ENCODE data around the gene PDIA4.

The PDIA4 gene

DNA sequence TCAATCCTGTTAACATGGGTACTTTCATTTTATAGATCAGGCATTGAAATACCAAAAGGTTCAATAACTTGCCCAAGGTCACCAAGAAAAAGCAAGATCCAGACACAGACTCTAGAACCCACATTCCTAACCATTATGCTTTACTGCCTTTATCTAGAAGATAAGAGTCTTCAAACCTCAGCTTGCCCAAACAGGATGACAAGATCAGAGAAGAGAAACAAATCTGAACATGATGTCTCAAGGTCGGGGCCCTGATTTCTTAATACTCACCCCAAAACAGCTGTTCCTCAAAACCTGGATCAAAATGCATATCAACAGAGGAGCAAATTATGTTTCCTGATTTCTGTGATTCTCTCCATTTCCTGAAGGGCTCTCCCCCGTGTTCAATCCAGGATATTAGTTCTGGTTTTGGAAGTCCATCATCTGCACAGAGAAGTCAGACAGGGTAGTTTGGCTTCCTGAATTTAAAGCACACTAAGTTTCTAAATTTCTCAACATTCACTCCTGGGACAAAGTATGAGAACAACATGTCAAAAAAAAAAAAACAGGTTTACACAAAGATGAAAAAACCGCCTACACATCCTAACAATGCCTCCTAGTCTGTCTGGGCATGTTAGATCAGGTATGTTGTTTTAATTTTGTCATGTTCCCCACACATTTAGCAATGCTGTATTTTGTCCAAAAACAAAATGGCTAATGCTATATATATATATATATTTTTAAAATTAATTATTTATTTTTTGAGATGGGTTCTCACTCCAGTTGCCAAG lies 46.0 kb upstream of the PDIA4 start:
- no peak overlapping the region for H3K27ac ChIP-seq (ENCODE audit: low read depth, low read length, poor library complexity, severe bottlenecking)
- peaks cover 53% of the 10 kb centered on the region for H3K36me3 ChIP-seq (ENCODE audit: insufficient read depth, low read length)

DNA sequence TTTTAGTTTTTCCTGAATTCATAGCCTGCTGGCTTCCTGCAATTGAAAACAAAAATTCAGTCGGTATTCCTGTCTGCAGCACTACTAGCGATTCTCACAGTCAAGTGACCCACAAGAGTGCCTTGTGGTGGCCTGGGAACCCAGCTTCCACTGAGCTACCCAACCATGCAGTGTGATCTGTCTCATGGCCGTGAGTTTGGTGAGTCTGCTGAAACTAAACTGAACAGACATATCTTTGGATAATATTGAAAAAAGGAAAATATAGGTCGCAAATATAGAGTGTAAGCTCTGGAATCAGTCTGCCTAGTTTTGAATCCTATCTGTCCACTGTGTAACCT lies 44.1 kb upstream of the PDIA4 start:
- H3K27me3 ChIP-seq (ENCODE audit: insufficient read depth, low read length) = no peaks in the 10 kb centered on the region
- no peaks in the 10 kb centered on the region for H3F3A ChIP-seq (ENCODE audit: insufficient read depth, low read length)
- no peak overlapping the region for H2AFZ ChIP-seq (ENCODE audit: low read length)
- no peak overlapping the region for H3K4me2 ChIP-seq (ENCODE audit: low read length)
- H3K79me2 ChIP-seq (ENCODE audit: insufficient read depth, low read length) = no peaks in the 10 kb centered on the region
- H3K4me3 ChIP-seq (ENCODE audit: low read depth, low read length, poor library complexity, severe bottlenecking) = no peak overlapping the region
- H3K4me1 ChIP-seq (ENCODE audit: insufficient read depth, low read length, severe bottlenecking) = no peaks in the 10 kb centered on the region
- no peak overlapping the region for H3K27ac ChIP-seq (ENCODE audit: low read depth, low read length, poor library complexity, severe bottlenecking)
- H4K20me1 ChIP-seq (ENCODE audit: insufficient read depth, low read length) = no peaks in the 10 kb centered on the region
- no peak for TF ChIP-seq EZH2 (IDR thresholded peaks at IDR 0.05; ENCODE audit: borderline replicate concordance, low read length)
- TF ChIP-seq, protein P1, sequence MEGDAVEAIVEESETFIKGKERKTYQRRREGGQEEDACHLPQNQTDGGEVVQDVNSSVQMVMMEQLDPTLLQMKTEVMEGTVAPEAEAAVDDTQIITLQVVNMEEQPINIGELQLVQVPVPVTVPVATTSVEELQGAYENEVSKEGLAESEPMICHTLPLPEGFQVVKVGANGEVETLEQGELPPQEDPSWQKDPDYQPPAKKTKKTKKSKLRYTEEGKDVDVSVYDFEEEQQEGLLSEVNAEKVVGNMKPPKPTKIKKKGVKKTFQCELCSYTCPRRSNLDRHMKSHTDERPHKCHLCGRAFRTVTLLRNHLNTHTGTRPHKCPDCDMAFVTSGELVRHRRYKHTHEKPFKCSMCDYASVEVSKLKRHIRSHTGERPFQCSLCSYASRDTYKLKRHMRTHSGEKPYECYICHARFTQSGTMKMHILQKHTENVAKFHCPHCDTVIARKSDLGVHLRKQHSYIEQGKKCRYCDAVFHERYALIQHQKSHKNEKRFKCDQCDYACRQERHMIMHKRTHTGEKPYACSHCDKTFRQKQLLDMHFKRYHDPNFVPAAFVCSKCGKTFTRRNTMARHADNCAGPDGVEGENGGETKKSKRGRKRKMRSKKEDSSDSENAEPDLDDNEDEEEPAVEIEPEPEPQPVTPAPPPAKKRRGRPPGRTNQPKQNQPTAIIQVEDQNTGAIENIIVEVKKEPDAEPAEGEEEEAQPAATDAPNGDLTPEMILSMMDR (IDR thresholded peaks at IDR 0.05; ENCODE audit: low read length) = no peak
- H3K36me3 ChIP-seq (ENCODE audit: insufficient read depth, low read length) = peaks cover 51% of the 10 kb centered on the region
- no peak overlapping the region for H3K9ac ChIP-seq (ENCODE audit: low read length)
- H3K9me3 ChIP-seq (ENCODE audit: low read length) = no peaks in the 10 kb centered on the region
- H3K9me2 ChIP-seq (ENCODE audit: low read depth, low read length) = no peaks in the 10 kb centered on the region

More for the DNA sequence above, 46.0 kb upstream of the PDIA4 start:
- Histone ChIP-seq H3K9me3 (ENCODE audit: low read length) (no peaks in the 10 kb centered on the region), H3K27me3 (ENCODE audit: insufficient read depth, low read length) (no peaks in the 10 kb centered on the region), H3K4me3 (ENCODE audit: low read depth, low read length, poor library complexity, severe bottlenecking) (no peak overlapping the region), H3K79me2 (ENCODE audit: insufficient read depth, low read length) (no peaks in the 10 kb centered on the region), H3F3A (ENCODE audit: insufficient read depth, low read length) (no peaks in the 10 kb centered on the region), H2AFZ (ENCODE audit: low read length) (no peak overlapping the region), H3K9me2 (ENCODE audit: low read depth, low read length) (no peaks in the 10 kb centered on the region), H3K4me1 (ENCODE audit: insufficient read depth, low read length, severe bottlenecking) (no peaks in the 10 kb centered on the region), H4K20me1 (ENCODE audit: insufficient read depth, low read length) (no peaks in the 10 kb centered on the region), H3K9ac (ENCODE audit: low read length) (no peak overlapping the region), H3K4me2 (ENCODE audit: low read length) (no peak overlapping the region)
- TF ChIP-seq, protein P1 (IDR thresholded peaks at IDR 0.05; ENCODE audit: low read length) = no peak
- no peak for TF ChIP-seq EZH2 (IDR thresholded peaks at IDR 0.05; ENCODE audit: borderline replicate concordance, low read length)

DNA sequence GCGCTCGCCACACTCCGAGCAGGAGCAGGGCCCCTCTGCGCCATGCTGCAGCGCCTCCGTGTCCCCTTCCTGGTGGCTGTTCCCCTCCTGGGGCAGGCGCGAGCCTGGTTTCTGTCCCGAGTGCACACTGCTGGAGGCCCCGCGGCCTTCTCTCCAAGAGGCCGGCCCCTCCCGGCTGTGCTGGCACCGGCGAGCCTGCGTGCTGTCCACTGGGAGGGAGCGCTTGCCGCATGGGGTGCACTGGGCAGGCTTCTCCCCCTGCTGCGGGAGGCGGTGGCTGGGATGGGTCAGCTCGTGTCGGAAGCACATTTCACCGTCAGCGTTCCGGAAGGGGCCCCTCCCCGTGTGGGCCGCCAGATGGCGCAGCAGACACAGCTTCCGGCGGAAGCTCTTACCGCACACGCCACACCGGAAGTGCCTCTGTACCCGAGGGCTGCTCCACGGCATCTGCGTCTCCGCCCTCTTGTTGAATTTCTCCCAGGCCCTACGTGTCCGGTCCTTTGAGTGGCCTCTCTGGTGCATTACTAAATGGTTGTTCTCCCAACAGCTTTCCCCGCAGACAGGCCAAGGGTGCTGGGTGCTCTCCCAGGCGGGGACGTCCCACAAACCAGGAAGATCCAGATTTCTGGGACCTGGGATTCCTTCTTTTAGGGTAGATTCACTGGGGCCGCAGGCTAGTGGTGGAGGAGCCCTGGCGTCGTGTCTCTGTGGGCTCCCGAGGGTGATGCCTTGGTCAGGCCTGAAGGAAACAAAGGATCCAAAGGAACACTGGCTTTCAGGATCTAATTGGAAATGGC lies 43.5 kb upstream of the PDIA4 start:
- H3K79me2 ChIP-seq (ENCODE audit: insufficient read depth, low read length) = no peaks in the 10 kb centered on the region
- TF ChIP-seq EZH2 (IDR thresholded peaks at IDR 0.05; ENCODE audit: borderline replicate concordance, low read length) = no peak
- TF ChIP-seq, protein P1 (IDR thresholded peaks at IDR 0.05; ENCODE audit: low read length) = no peak
- H3K36me3 ChIP-seq (ENCODE audit: insufficient read depth, low read length) = peaks cover 47% of the 10 kb centered on the region
- H2AFZ ChIP-seq (ENCODE audit: low read length) = no peak overlapping the region
- H3K4me1 ChIP-seq (ENCODE audit: insufficient read depth, low read length, severe bottlenecking) = no peaks in the 10 kb centered on the region
- no peak overlapping the region for H3K27ac ChIP-seq (ENCODE audit: low read depth, low read length, poor library complexity, severe bottlenecking)
- H3F3A ChIP-seq (ENCODE audit: insufficient read depth, low read length) = no peaks in the 10 kb centered on the region
- no peaks in the 10 kb centered on the region for H4K20me1 ChIP-seq (ENCODE audit: insufficient read depth, low read length)
- no peak overlapping the region for H3K4me3 ChIP-seq (ENCODE audit: low read depth, low read length, poor library complexity, severe bottlenecking)
- no peaks in the 10 kb centered on the region for H3K9me2 ChIP-seq (ENCODE audit: low read depth, low read length)
- H3K9me3 ChIP-seq (ENCODE audit: low read length) = no peaks in the 10 kb centered on the region
- H3K27me3 ChIP-seq (ENCODE audit: insufficient read depth, low read length) = no peaks in the 10 kb centered on the region
- H3K9ac ChIP-seq (ENCODE audit: low read length) = no peak overlapping the region
- no peak overlapping the region for H3K4me2 ChIP-seq (ENCODE audit: low read length)

Measured in OCI-LY1 (cell line).